Duodenal mucosa (tissue), 2 donors: Measurements from ENCODE around the gene CCDC137.
A peak's percentile ranks its signal among the peaks of the same experiment; 100 is the strongest.

Experiments
- H3K27ac ChIP-seq: one replicate; pipeline ENCODE4 v1.7.0; 2013; ENCODE audit warnings: low read depth, low read length
- H3K27me3 ChIP-seq, 2 donors: one replicate each; pipeline ENCODE4 v1.7.0; 2013; ENCODE audit warnings: low read length in 2 of 2, control low read depth in 1 of 2; ENCODE audit not compliant: insufficient read depth in 2 of 2, control insufficient read depth in 1 of 2
- H3K36me3 ChIP-seq, 2 donors: one replicate each; pipeline ENCODE4 v1.7.0; 2013; ENCODE audit warnings: low read length in 2 of 2, control low read depth in 1 of 2; ENCODE audit not compliant: insufficient read depth in 2 of 2, control insufficient read depth in 1 of 2
- H3K4me1 ChIP-seq, 2 donors: one replicate each; pipeline ENCODE4 v1.7.0; 2013; ENCODE audit warnings: low read length in 2 of 2, control low read depth in 1 of 2; ENCODE audit not compliant: insufficient read depth in 2 of 2, control insufficient read depth in 1 of 2
- H3K4me3 ChIP-seq, 2 donors: one replicate each; pipeline ENCODE4 v1.7.0; 2013; ENCODE audit warnings: low read length in 2 of 2, low read depth in 1 of 2
- H3K9ac ChIP-seq, 2 donors: one replicate each; pipeline ENCODE4 v1.7.0; 2013; ENCODE audit warnings: low read length in 2 of 2, low read depth in 1 of 2
- H3K9me3 ChIP-seq, 2 donors: one replicate each; pipeline ENCODE4 v1.7.0; 2013; ENCODE audit warnings: low read length in 2 of 2, control low read depth in 1 of 2; ENCODE audit not compliant: control insufficient read depth in 1 of 2

The CCDC137 gene

GRCh38 chr17:81650951-81651350 lies 15.6 kb upstream of the CCDC137 start:
- no peak overlapping the region for H3K4me3 ChIP-seq

DNA sequence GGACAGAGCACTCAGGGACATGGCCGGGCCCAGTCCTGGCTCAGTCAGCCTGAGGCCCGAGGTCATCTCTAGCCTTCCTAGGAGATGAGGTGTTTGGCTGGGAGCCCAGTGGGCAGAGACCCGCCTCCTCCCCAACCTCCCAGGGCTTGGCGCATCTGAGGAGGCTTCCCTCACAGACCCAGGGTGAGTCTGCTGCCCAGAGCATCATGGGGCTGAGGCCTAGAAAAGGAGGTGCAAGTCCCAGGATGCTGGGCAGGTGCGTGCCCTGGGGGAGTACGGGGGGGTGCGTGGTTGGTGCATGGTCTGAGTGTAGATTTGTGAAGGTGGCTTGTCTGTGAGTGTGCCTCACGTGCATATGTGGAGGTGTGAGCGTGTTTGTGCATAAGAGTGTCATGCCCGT lies 14.8 kb upstream of the CCDC137 start:
- peaks cover 6 to 12% of the 10 kb centered on the region in 2 donors for H3K27me3 ChIP-seq
- H3K9me3 ChIP-seq: peaks cover 0 to 4% of the 10 kb centered on the region in 2 donors
- no peak overlapping the region for H3K4me3 ChIP-seq
- H3K9ac ChIP-seq: no peak overlapping the region
- no peak overlapping the region for H3K27ac ChIP-seq
- H3K4me1 ChIP-seq: peaks cover 0 to 3% of the 10 kb centered on the region in 2 donors
- no peaks in the 10 kb centered on the region for H3K36me3 ChIP-seq

More at GRCh38 chr17:81650951-81651350, 15.6 kb upstream of the CCDC137 start:
- Histone ChIP-seq H3K4me1 (peaks cover 0 to 3% of the 10 kb centered on the region in 2 donors), H3K9ac (no peak overlapping the region), H3K9me3 (peaks cover 0 to 4% of the 10 kb centered on the region in 2 donors), H3K27me3 (peaks cover 6 to 12% of the 10 kb centered on the region in 2 donors), H3K27ac (no peak overlapping the region), H3K36me3 (no peaks in the 10 kb centered on the region)

- H3K27me3 ChIP-seq: peaks cover 0 to 7% of the 10 kb centered on the region in 2 donors
- H3K4me1 ChIP-seq: peaks cover 3 to 5% of the 10 kb centered on the region in 2 donors
- no peaks in the 10 kb centered on the region for H3K36me3 ChIP-seq
- no peak overlapping the region for H3K27ac ChIP-seq
- H3K4me3 ChIP-seq: peak overlapping the region; percentile 30 to 40
- H3K9ac ChIP-seq: no peak overlapping the region
- H3K9me3 ChIP-seq: peaks cover 0 to 4% of the 10 kb centered on the region in 2 donors
These were observed 13.4 kb upstream of the CCDC137 start for GRCh38 chr17:81652906-81653771.

DNA sequence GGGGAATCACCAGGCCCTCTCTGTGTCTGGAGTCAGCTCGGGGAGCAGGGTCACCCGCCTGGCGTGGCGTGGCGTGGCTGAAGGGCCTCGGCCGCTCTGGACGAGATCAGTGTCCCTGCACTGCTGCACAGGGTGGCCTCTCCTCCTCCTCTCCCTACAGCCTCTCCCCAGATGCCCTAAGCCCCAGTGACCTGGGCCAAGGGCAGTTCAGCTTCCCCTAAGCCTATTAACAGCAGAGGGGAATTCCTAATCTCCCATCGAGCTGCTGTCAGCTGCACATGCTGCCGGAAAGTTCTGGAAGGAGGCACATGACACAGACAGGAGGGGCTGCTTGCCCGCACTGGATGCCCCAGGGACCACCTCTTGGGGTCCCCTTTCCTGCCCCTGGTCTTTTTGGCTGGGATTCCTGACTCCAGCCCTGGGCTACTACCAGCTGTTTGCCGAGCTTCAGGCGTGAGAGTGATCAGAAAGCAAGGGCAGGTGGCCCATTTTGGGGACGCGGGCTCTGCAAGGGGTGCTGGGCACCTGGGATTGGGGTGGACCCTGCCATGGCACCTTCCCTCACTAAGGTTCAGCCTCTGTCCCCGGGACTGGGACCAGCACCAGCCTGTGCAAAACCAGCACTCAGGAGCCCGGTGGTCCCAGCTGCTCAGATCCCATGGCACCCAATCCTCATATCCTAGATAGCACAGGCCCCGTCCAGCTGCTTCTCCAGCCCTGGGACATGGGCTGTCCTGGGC lies 11.0 kb upstream of the CCDC137 start:
- Histone ChIP-seq H3K27me3 (no peaks in the 10 kb centered on the region), H3K4me1 (peaks cover 3 to 5% of the 10 kb centered on the region in 2 donors), H3K27ac (no peak overlapping the region), H3K9ac (no peak overlapping the region), H3K9me3 (no peaks in the 10 kb centered on the region), H3K36me3 (no peaks in the 10 kb centered on the region), H3K4me3 (no peak overlapping the region)

- Histone ChIP-seq H3K9ac (no peak within 1 kb of the TSS), H3K27ac (no peak within 1 kb of the TSS), H3K36me3 (no peaks in the 10 kb centered on the region), H3K4me3 (no peak within 1 kb of the TSS), H3K9me3 (no peaks in the 10 kb centered on the region), H3K4me1 (peaks cover 3 to 5% of the 10 kb centered on the region in 2 donors), H3K27me3 (no peaks in the 10 kb centered on the region)
These were observed 10.3 kb upstream of the CCDC137 start, which contains the start of gene PDE6G for GRCh38 chr17:81656118-81656743. Gene PDE6G, minus strand, starts transcription at chr17:81656542. Its CDS starts 3,237 bp downstream, at chr17:81653305.

- Histone ChIP-seq H3K4me3 (no peak overlapping the region), H3K27me3 (no peaks in the 10 kb centered on the region), H3K36me3 (no peaks in the 10 kb centered on the region), H3K9me3 (no peaks in the 10 kb centered on the region), H3K9ac (no peak overlapping the region), H3K4me1 (peaks cover 3 to 5% of the 10 kb centered on the region in 2 donors), H3K27ac (no peak overlapping the region)
These were observed 9.7 kb upstream of the CCDC137 start for GRCh38 chr17:81656835-81657234.

DNA sequence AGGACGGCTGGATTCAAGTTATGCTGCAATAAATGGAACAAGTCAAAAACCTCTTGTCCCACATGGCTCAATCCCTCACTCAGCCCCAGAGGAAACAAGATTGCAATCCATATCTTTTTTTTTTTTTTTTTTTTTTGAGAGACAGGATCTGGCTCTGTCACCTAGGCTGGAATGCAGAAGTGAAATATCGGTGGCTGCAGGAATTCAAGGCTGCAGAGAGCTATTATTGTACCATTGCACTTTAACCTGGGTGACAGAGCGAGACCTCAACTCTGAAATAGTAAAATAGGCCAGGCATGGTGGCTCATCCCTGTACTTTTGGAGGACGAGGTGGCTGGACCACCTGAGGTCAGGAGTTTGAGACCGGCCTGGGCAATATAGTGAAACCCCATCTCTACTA lies 7.5 kb upstream of the CCDC137 start:
- H3K9ac ChIP-seq: no peak overlapping the region
- no peak overlapping the region for H3K27ac ChIP-seq
- H3K4me3 ChIP-seq: no peak overlapping the region

GRCh38 chr17:81660441-81660840 lies 6.1 kb upstream of the CCDC137 start:
- Histone ChIP-seq H3K4me1 (peaks cover 5 to 8% of the 10 kb centered on the region in 2 donors), H3K9ac (no peak overlapping the region), H3K27ac (no peak overlapping the region), H3K36me3 (peaks cover 0 to 11% of the 10 kb centered on the region in 2 donors), H3K4me3 (no peak overlapping the region), H3K27me3 (no peaks in the 10 kb centered on the region), H3K9me3 (no peaks in the 10 kb centered on the region)

More for the DNA sequence above, 7.5 kb upstream of the CCDC137 start:
- peaks cover 0 to under 1% of the 10 kb centered on the region in 2 donors for H3K36me3 ChIP-seq
- peaks cover 0 to 5% of the 10 kb centered on the region in 2 donors for H3K4me1 ChIP-seq
- H3K9me3 ChIP-seq: no peaks in the 10 kb centered on the region
- no peaks in the 10 kb centered on the region for H3K27me3 ChIP-seq

GRCh38 chr17:81662002-81662401 lies 4.5 kb upstream of the CCDC137 start:
- no peaks in the 10 kb centered on the region for H3K27me3 ChIP-seq

More at GRCh38 chr17:81662002-81662401, 4.5 kb upstream of the CCDC137 start:
- Histone ChIP-seq H3K9ac (no peak overlapping the region), H3K4me1 (peaks cover 10 to 11% of the 10 kb centered on the region in 2 donors), H3K4me3 (no peak overlapping the region), H3K9me3 (no peaks in the 10 kb centered on the region), H3K36me3 (peaks cover 0 to 11% of the 10 kb centered on the region in 2 donors), H3K27ac (no peak overlapping the region)
